Ammon's horn (tissue), 1 donor: ENCODE measurements around the gene HOXB13.

Experiments used
- DNase-seq: peaks from one replicate; pipeline ENCODE4 v3.0.0-alpha.2; 2016; ENCODE audit warnings: low spot score

Gene HOXB13

GRCh38 chr17:48704361-48705248 is 23.9 kb downstream of the HOXB13 start:
- no peak for DNase-seq

GRCh38 chr17:48701864-48702532 is 26.6 kb downstream of the HOXB13 start:
- no peak for DNase-seq

- DNase-seq: no peak
Measured at GRCh38 chr17:48693178-48693577, 35.4 kb downstream of the HOXB13 start.

GRCh38 chr17:48692049-48692448 is 36.5 kb downstream of the HOXB13 start:
- no peak for DNase-seq

GRCh38 chr17:48690655-48691054 is 37.9 kb downstream of the HOXB13 start:
- DNase-seq: no peak

- no peak for DNase-seq
Measured at GRCh38 chr17:48681609-48682008, 46.9 kb downstream of the HOXB13 start.

GRCh38 chr17:48679385-48680096 is 49.0 kb downstream of the HOXB13 start:
- no peak for DNase-seq

GRCh38 chr17:48678141-48678971 is 50.2 kb downstream of the HOXB13 start:
- peak; percentile 38 for DNase-seq

GRCh38 chr17:48676963-48677558 is 51.5 kb downstream of the HOXB13 start:
- DNase-seq: no peak
